Measurements from ENCODE around the gene MAZ. TPM values are rescaled to one million over a fixed set of nuclear protein-coding genes. Genes with fewer than 3 reads are reported as not detected.

The MAZ gene
- total RNA-seq, 2 donors from 2014 or later, result 33.0 to 86.6 TPM

- no peaks in the 10 kb centered on the region for H3K9me3 ChIP-seq
- H3K4me3 ChIP-seq, result peak within 1 kb of the TSS; percentile 65 to 84
- TF ChIP-seq, protein P1, sequence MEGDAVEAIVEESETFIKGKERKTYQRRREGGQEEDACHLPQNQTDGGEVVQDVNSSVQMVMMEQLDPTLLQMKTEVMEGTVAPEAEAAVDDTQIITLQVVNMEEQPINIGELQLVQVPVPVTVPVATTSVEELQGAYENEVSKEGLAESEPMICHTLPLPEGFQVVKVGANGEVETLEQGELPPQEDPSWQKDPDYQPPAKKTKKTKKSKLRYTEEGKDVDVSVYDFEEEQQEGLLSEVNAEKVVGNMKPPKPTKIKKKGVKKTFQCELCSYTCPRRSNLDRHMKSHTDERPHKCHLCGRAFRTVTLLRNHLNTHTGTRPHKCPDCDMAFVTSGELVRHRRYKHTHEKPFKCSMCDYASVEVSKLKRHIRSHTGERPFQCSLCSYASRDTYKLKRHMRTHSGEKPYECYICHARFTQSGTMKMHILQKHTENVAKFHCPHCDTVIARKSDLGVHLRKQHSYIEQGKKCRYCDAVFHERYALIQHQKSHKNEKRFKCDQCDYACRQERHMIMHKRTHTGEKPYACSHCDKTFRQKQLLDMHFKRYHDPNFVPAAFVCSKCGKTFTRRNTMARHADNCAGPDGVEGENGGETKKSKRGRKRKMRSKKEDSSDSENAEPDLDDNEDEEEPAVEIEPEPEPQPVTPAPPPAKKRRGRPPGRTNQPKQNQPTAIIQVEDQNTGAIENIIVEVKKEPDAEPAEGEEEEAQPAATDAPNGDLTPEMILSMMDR (IDR thresholded peaks at IDR 0.05), result peak; percentile 81 to 96
- peak within 1 kb of the TSS; percentile 94 for H3K27ac ChIP-seq
- DNase-seq (ENCODE audit: low spot score), result peak; percentile 99
- peaks cover 0 to 71% of the 10 kb centered on the region in 2 donors for H3K4me1 ChIP-seq
- H3K36me3 ChIP-seq, result peaks cover 10% of the 10 kb centered on the region
- no peaks in the 10 kb centered on the region for H3K27me3 ChIP-seq
These were observed 9.7 kb downstream of the MAZ start, which contains the start of gene PAGR1 for GRCh38 chr16:29815793-29816693. TSS of gene PAGR1 (plus strand) at chr16:29816152. CDS start at chr16:29816526, 374 bp downstream.

DNA sequence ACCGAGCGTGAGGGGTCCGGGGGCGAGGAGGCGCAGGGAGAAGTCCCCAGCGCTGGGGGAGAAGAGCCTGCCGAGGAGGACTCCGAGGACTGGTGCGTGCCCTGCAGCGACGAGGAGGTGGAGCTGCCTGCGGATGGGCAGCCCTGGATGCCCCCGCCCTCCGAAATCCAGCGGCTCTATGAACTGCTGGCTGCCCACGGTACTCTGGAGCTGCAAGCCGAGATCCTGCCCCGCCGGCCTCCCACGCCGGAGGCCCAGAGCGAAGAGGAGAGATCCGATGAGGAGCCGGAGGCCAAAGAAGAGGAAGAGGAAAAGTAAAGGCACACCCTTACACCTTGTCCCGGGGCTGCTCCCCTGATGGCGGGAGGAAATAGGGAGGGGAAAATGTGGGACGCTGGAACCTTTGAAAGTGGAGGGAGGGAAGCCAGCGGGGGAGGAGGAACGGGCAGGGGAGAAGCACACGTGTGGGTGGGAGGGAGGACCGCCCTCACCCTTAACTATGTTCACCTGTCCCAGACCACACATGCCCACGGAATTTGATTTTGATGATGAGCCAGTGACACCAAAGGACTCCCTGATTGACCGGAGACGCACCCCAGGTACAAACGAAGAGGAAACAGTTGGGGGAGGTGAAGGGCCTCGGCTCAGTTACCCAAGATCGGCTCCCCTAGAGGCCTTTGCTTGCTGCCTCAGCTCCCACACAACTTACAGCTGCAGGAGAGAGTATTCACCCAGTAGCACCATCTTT is 10.5 kb downstream of the MAZ start:
- TF ChIP-seq, protein P1 (IDR thresholded peaks at IDR 0.05), result no peak
- no peaks in the 10 kb centered on the region for H3K27me3 ChIP-seq
- H3K9me3 ChIP-seq, result no peaks in the 10 kb centered on the region
- peaks cover 10% of the 10 kb centered on the region for H3K36me3 ChIP-seq
- peak; percentile 77 for DNase-seq (ENCODE audit: low spot score)
- peak overlapping the region; percentile 94 for H3K27ac ChIP-seq
- H3K4me3 ChIP-seq, result peak overlapping the region; percentile 65 to 84
- H3K4me1 ChIP-seq, result peaks cover 0 to 74% of the 10 kb centered on the region in 2 donors

DNA sequence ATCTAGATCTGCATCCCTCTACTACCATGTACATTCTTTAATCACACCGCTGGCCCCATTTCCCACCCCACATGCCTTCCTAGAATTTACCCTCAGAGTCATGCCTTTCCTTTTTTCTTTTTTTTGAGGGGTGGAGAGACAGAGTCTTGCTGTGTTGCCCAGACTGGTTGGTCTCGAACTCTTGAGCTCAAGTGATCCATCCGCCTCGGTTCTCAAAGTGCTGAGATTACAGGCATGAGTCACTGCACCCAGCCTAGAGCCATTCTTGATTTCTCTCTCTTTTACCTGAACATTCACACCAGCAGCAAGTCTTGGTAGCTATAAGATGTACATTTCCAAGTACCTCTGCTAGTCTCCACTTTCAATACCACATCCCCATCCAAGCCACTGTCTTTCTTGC is 11.8 kb downstream of the MAZ start:
- Histone ChIP-seq H3K4me1 (peaks cover 0 to 73% of the 10 kb centered on the region in 2 donors), H3K4me3 (no peak overlapping the region), H3K36me3 (peaks cover 10% of the 10 kb centered on the region), H3K27me3 (no peaks in the 10 kb centered on the region), H3K27ac (no peak overlapping the region), H3K9me3 (no peaks in the 10 kb centered on the region)
- no peak for DNase-seq (ENCODE audit: low spot score)
- TF ChIP-seq, protein P1 (IDR thresholded peaks at IDR 0.05), result no peak

- Histone ChIP-seq H3K4me3 (no peak overlapping the region), H3K36me3 (peaks cover 10% of the 10 kb centered on the region), H3K27ac (peak overlapping the region in 1 of 2 donors; percentile 84), H3K27me3 (no peaks in the 10 kb centered on the region), H3K4me1 (peaks cover 0 to 76% of the 10 kb centered on the region in 2 donors), H3K9me3 (no peaks in the 10 kb centered on the region)
- TF ChIP-seq, protein P1 (IDR thresholded peaks at IDR 0.05), result no peak
- DNase-seq (ENCODE audit: low spot score), result no peak
These were observed 13.2 kb downstream of the MAZ start for GRCh38 chr16:29819506-29819905.

DNA sequence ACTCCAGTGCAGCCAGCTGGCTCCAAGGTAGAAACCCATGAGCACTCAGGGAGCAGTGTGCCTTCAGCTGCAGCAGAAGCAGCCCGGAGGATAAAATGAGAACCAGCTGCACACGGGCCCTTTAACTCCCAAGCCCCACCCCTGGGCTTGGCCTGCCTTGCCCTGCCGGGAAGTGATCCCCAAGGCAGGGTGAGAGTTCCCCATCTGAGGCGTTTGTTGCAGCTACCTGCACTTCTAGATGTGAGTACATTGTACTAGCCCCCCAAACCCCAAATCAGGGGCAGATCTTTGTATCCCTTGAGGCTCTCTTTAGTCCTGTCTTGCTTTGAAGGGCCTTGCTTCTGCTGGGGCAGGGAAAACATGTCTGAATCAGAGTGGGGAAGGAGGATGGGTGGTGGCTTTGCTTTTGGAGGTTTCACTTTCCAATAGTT is 14.0 kb downstream of the MAZ start, which contains the start of gene MVP:
Gene MVP, plus strand, starts transcription at position 192 of the 431 bp plus-strand sequence. CDS start 10,088 bp downstream, outside the sequence.
- Histone ChIP-seq H3K36me3 (peaks cover 10% of the 10 kb centered on the region), H3K4me1 (peaks cover 0 to 75% of the 10 kb centered on the region in 2 donors), H3K27ac (peak within 1 kb of the TSS; percentile 81 to 84), H3K9me3 (no peaks in the 10 kb centered on the region), H3K27me3 (no peaks in the 10 kb centered on the region), H3K4me3 (peak within 1 kb of the TSS; percentile 66 to 74)
- TF ChIP-seq, protein P1 (IDR thresholded peaks at IDR 0.05), result no peak
- peak; percentile 82 for DNase-seq (ENCODE audit: low spot score)
